OCI-LY3 (cell line): ENCODE results near the gene TAC4.

Source experiments
- H2AFZ ChIP-seq: fragments of 200-600, 300-600 bp; shearing (Covaris generic); 2 replicates; pipeline ENCODE4 v1.6.0; 2014; ENCODE audit warnings: antibody characterized with exemption, low read depth, low read length
- H3K27ac ChIP-seq: fragments of 200-600, 300-600 bp; sonication (generic); 2 replicates; pipeline ENCODE4 v1.5.1; 2014; ENCODE audit warnings: mild to moderate bottlenecking, low read length, moderate library complexity, mixed read lengths
- H3K27me3 ChIP-seq: fragments of 200-600, 300-600 bp; sonication (generic); 2 replicates; pipeline ENCODE4 v1.6.1; 2014; ENCODE audit warnings: low read depth, low read length, mixed read lengths
- H3K36me3 ChIP-seq: fragments of 200-600, 300-600 bp; sonication (generic); replicated peaks from 2 replicates; pipeline ENCODE3; 2014; ENCODE audit warnings: low read depth, low read length, mixed read lengths
- H3K4me1 ChIP-seq: fragments of 300-600, 200-600 bp; sonication (generic); 2 replicates; pipeline ENCODE4 v1.6.1; 2014; ENCODE audit warnings: low read length, mixed read lengths
- H3K4me2 ChIP-seq: fragments of 200-600, 300-600 bp; sonication (generic); 2 replicates; pipeline ENCODE4 v1.6.1; 2014; ENCODE audit warnings: low read length, mixed read lengths
- H3K4me3 ChIP-seq: fragments of 300-600, 200-600 bp; sonication (generic); 2 replicates; pipeline ENCODE4 v1.5.1; 2014; ENCODE audit warnings: antibody characterized with exemption, mild to moderate bottlenecking, low read length, moderate library complexity
- H3K79me2 ChIP-seq: fragments of 300-600, 200-600 bp; shearing (Covaris generic); 2 replicates; pipeline ENCODE4 v1.6.1; 2014; ENCODE audit warnings: mild to moderate bottlenecking, low read length, mixed read lengths
- H3K9ac ChIP-seq: fragments of 300-600, 200-600 bp; shearing (Covaris generic); 2 replicates; pipeline ENCODE4 v1.6.0; 2014; ENCODE audit warnings: mild to moderate bottlenecking, low read length, moderate library complexity
- H3K9me3 ChIP-seq: fragments of 200-600, 300-600 bp; shearing (Covaris generic); 2 replicates; pipeline ENCODE4 v1.6.1; 2014; ENCODE audit warnings: low read length, mixed read lengths; ENCODE audit not compliant: insufficient read depth
- H4K20me1 ChIP-seq: fragments of 200-600, 300-600 bp; sonication (generic); 2 replicates; pipeline ENCODE4 v1.6.1; 2016; ENCODE audit warnings: low read length, mixed read lengths; ENCODE audit not compliant: insufficient read depth
- CTCF ChIP-seq: fragments of 200-600, 300-600 bp; sonication (generic); IDR thresholded peaks from 2 replicates; pipeline ENCODE4 v1.5.1; 2014; ENCODE audit warnings: antibody characterized with exemption, low read length, low read depth
- EZH2phosphoT487 ChIP-seq: fragments of 200-600 bp; shearing (Covaris generic); IDR thresholded peaks from 2 replicates; pipeline ENCODE4 v1.6.1; 2018; ENCODE audit warnings: antibody characterized with exemption, mixed run types, low read depth

TAC4 gene

GRCh38 chr17:49825645-49826044, 22.2 kb downstream of the TAC4 start:
- no peak overlapping the region for H3K9ac ChIP-seq
- no peaks in the 10 kb centered on the region for H4K20me1 ChIP-seq
- H3K4me2 ChIP-seq, result no peak overlapping the region
- H3K9me3 ChIP-seq, result no peaks in the 10 kb centered on the region
- H3K27ac ChIP-seq, result no peak overlapping the region
- H3K27me3 ChIP-seq, result no peaks in the 10 kb centered on the region
- H3K36me3 ChIP-seq, result peaks cover 55% of the 10 kb centered on the region
- H2AFZ ChIP-seq, result no peak overlapping the region
- TF ChIP-seq EZH2phosphoT487 (no peak), CTCF (no peak)
- no peaks in the 10 kb centered on the region for H3K4me1 ChIP-seq
- no peak overlapping the region for H3K4me3 ChIP-seq
- no peaks in the 10 kb centered on the region for H3K79me2 ChIP-seq

GRCh38 chr17:49823614-49824013, 24.3 kb downstream of the TAC4 start:
- Histone ChIP-seq H4K20me1 (no peaks in the 10 kb centered on the region), H3K36me3 (peaks cover 57% of the 10 kb centered on the region), H3K4me2 (no peak overlapping the region), H3K4me1 (no peaks in the 10 kb centered on the region), H3K4me3 (no peak overlapping the region), H3K79me2 (peaks cover 2% of the 10 kb centered on the region; the same call in 1 of the 2 replicates), H3K9ac (no peak overlapping the region), H2AFZ (no peak overlapping the region), H3K9me3 (no peaks in the 10 kb centered on the region), H3K27me3 (no peaks in the 10 kb centered on the region), H3K27ac (no peak overlapping the region)
- TF ChIP-seq CTCF (no peak), EZH2phosphoT487 (no peak)

- Histone ChIP-seq H3K9ac (no peak overlapping the region), H3K9me3 (no peaks in the 10 kb centered on the region), H4K20me1 (no peaks in the 10 kb centered on the region), H3K79me2 (peaks cover 2% of the 10 kb centered on the region; the same call in 1 of the 2 replicates), H3K27me3 (no peaks in the 10 kb centered on the region), H3K36me3 (peaks cover 59% of the 10 kb centered on the region), H3K4me1 (no peaks in the 10 kb centered on the region), H3K4me3 (no peak overlapping the region), H3K27ac (no peak overlapping the region), H3K4me2 (no peak overlapping the region), H2AFZ (no peak overlapping the region)
- TF ChIP-seq EZH2phosphoT487, result no peak
- no peak for TF ChIP-seq CTCF
Observed at GRCh38 chr17:49822829-49823228, 25.0 kb downstream of the TAC4 start.

- no peaks in the 10 kb centered on the region for H3K9me3 ChIP-seq
- H3K9ac ChIP-seq, result no peak overlapping the region
- no peak overlapping the region for H3K4me3 ChIP-seq
- TF ChIP-seq EZH2phosphoT487 (no peak), CTCF (no peak)
- H2AFZ ChIP-seq, result no peak overlapping the region
- H3K4me1 ChIP-seq, result no peaks in the 10 kb centered on the region
- H3K27ac ChIP-seq, result no peak overlapping the region
- no peaks in the 10 kb centered on the region for H4K20me1 ChIP-seq
- no peak overlapping the region for H3K4me2 ChIP-seq
- peaks cover 2% of the 10 kb centered on the region; the same call in 1 of the 2 replicates for H3K79me2 ChIP-seq
- H3K36me3 ChIP-seq, result peaks cover 59% of the 10 kb centered on the region
- no peaks in the 10 kb centered on the region for H3K27me3 ChIP-seq
Observed at GRCh38 chr17:49821916-49822315, 26.0 kb downstream of the TAC4 start.
